HG03097 (cell line): Measurements from ENCODE around the gene SKAP2.

Experiments
- ATAC-seq: cut with Tn5 transposase; IDR thresholded peaks from one replicate; pipeline ENCODE4 v1.9.1; 2021; ENCODE audit not compliant: unreplicated experiment, low FRiP score

SKAP2 gene

GRCh38 chr7:26670841-26671240 lies 193.5 kb downstream of the SKAP2 start:
- no peak for ATAC-seq

- ATAC-seq = no peak
Measured at GRCh38 chr7:26670290-26670689, 194.1 kb downstream of the SKAP2 start.

DNA sequence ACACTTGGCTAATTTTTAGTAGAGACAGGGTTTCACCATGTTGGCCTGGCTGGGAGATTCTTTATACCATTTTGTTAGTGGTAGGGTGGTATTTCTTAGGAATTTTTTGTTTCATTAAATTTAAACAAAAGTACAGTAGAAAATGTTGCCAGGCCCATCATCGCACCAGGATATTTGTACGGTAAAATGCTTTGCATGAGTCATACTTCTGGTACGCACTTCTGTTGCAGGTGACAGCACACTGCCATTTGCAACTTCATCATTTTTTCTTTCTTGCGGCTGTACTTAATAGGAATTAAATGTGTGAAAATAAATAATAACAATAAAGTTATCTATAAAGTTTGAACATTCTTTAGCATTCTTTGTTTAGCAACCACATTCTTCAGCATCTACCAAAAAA lies 195.6 kb downstream of the SKAP2 start:
- ATAC-seq = no peak

GRCh38 chr7:26667514-26668133 lies 196.8 kb downstream of the SKAP2 start:
- no peak for ATAC-seq

DNA sequence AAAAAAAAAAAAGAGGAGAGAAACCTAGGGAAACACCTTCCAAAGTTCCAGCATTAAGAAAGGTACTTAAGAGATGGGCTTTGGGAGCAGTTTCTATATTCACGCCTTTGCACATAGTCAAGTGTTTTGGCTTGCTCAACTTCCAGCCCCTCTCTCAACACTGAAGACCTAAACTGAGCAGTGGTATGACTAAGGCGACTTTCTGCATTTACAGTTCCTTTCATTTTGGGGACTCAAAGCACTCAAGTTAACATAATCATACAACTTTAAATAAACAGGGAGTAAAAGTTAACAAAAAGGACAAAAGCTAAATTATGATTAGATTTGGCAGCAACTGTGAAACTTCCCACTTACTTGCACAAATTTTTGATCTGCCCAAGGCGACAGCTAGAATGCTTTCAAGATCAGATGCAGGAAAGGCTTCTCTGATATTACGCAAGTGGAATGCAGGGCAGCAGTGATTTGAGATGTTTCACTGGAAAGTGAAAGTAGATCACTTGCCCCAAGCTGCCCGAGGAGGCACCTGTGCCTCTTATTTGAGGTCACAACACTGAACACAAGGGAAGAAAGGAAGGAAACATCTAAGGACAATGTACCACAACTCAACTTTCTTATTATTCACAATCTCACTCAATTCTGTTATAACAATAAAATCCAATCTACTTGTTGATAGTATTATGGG lies 199.5 kb downstream of the SKAP2 start:
- no peak for ATAC-seq

DNA sequence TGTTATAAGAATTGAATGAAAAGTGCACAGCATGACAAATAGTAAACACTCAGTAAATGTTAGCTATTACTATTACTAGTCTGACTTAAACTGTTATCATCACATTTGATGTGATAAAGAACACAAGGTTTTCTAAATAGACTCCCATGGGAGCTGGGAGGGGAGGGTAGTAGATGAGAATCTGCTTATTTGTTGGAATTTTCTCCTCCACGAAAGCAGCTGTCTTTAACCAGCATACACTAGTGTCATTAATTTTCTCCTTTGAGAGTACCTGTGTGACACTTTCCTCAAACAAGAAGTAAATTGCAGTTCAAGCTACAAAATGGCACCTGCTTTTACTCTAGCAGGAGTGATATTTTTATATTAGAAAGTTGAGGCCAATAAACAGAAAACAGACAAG lies 200.1 kb downstream of the SKAP2 start:
- no peak for ATAC-seq

DNA sequence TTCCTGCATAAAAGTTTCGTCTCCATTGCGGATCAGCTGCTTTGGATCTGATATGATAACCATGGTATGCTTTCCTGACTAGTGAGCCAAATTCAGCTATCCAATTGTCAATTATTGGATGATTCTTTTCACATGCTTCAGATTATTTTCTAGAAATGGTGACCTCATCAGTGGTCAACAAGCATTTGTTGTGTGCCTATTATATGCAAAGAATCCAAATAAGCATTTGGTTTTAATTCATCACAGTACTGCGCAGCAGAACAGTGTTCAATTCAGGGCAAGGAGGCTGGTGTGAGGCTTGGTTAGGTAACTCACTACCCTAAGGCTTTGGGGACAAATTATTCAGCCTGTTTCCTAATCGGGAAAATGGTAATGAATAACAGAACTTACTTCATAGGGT lies 200.5 kb downstream of the SKAP2 start:
- no peak for ATAC-seq

DNA sequence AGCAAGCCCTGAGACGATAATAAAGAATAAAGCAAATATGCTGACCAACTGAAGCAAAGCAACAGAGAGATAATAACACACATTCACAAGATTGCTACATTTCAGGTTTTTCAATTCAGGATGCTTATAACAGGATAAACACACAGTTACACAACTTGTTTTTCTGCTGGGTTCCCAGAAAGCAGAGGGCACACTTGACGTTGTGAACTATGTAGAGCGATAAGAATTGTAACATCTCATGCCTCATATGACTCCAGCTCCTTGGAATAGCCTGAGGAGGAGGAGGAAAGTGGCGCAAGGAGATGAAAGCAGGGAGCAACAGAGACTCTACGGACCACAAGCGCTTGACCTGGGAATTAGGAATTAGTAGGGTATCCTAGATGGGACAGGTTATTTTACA lies 201.7 kb downstream of the SKAP2 start:
- ATAC-seq = no peak

DNA sequence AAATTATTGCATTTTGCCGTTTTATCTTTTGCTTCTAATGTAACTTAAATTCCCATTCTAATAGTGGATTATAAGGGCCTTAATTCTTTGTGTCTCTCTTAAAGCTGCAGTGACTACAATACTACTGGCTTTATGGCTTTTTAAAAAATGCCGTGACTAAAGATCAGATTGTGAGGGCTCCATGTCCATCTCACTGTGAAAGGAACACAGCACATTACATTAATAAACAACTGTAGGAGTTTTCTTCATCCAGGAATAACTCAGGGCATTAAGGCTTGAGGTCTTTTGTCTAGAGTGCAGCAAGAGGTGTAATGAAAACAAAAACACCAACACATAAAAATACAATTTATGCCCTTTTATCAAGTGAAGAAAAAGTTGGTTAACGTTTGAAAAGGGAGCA lies 205.3 kb downstream of the SKAP2 start:
- ATAC-seq = no peak

- ATAC-seq = no peak
Measured at GRCh38 chr7:26658389-26659084, 205.9 kb downstream of the SKAP2 start.

DNA sequence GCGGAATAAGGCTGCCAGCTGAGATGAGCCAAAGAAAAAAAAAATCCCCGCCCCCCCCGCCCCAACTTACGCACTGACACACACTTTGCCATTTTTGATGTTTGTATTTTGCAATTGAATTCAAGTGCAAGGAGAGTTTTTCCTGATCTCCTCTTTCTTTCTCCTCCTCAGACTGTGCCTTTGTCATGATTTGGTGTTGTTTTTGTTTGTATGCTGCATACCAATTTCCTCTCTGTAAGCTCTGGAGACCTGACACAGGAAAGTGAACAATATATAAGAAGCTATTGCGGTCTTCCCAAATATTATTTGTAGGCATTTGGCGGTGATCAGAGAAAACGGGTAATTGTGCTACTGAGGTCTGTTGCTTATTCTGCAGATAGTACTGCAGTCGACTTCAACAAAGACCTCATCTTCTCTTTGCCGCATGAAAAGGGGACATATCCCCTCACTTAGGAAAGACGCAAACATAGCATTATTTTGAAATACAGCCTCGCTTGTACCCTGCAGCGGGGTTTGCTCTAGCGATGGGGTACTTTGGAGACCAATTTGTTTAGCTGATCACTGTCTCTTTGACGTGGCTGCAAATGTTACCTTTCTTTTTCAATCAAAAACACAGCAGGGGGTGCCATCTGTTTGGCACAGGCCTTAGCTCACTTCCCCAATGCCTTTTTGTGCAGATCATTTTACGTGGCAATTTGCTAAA lies 206.6 kb downstream of the SKAP2 start:
- no peak for ATAC-seq

DNA sequence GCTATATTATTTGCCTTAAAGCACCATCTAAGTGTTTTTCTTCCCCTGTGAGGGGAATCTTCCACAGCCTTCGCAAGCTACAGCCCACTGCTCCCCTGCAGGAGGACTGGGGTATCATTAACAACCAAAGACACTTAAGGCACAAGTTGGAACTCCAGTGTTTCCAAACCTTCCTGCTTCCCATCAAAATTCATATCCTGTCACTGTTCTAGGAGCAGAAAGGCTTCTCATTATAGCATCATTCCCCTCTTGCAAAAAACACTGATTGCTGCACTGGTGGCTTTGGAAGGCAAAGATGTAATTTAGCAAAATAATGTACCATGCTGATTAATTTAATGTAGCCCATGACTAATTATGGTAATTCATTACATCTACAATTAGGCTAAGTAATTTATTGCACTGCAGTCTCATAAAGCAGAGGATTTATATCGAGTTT lies 207.2 kb downstream of the SKAP2 start:
- ATAC-seq = no peak

GRCh38 chr7:26656735-26657134 lies 207.7 kb downstream of the SKAP2 start:
- ATAC-seq = no peak

DNA sequence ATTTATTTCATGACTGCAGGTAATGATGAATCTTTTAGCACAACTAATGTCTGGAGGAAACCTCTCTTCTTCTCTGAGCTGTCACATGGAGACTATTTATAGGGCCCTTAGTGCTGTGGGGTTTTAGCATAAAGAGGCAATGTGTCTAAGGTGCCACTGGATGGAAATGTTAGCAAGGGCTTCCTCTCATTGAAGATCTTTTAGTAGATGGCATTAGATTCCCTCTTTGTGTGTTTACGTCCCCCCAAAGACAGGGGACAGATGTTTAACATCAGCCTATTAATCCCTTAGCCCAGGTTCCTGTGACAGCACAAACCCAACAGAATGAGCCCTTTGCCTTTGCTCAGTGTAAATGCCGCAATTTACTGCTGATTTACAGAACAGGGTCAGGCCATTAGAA lies 208.6 kb downstream of the SKAP2 start:
- ATAC-seq = no peak

DNA sequence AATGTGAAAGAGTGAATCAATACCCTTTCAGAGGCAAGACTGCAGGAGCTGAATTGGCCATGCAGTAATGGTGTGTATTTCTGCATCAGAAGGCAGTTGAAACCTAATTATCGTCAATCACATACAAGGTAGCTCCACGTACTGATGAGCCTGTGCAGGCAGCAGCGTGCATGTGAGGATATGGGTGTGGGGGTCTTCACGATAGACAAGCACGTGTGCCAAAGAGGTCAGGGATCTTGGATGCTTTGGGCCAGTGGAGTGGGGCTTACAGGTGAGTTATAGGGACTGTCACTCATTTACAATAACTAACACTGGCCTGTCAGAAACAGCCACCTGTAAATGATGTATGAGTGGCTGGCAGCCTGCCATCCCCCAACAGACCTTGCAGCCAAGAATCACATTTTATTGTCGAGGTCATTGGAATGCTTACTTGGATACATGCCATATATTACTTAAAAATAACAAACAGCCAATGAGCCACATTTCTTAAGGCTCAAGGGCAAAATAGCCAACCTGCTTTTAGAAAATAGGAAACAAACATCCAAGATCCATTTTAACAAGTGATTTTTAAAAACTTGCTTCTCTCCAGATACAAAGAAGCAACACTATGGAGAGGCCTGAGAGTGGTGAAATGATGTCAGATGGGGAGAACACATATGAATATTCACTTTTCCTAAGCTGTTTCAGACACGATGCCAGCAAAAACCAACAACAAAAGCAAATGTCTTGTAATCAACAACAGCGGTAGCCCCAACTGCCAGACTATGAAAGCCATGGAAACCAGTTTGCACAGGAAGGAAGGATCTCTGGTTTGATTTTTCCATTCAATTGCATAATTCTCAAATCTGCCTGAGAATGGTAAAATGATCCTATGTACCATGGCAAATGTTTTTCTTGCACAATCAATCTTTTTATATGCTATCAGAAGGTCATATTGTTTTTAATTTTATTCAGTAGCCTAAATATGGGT lies 210.7 kb downstream of the SKAP2 start:
- ATAC-seq = no peak

GRCh38 chr7:26652401-26653100 lies 211.8 kb downstream of the SKAP2 start:
- no peak for ATAC-seq

DNA sequence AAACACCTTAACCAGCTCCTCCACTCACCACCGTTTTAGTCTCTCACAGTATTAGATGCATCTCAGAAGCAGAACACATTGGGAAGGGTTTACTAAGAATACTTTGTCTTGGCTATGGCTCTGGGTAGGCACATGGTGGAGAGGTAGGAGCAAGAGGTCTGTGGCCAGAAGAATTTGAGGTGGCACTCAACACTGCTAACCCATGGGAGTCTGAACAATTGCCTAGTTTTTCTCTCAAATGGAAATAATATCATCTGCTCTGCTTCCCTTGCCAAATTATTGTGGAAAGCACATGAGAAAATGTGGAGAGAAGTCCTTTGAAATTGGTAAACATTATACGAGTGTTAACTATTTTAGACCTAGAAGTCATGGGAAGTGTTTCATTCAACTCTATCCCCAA lies 214.3 kb downstream of the SKAP2 start:
- ATAC-seq = no peak

DNA sequence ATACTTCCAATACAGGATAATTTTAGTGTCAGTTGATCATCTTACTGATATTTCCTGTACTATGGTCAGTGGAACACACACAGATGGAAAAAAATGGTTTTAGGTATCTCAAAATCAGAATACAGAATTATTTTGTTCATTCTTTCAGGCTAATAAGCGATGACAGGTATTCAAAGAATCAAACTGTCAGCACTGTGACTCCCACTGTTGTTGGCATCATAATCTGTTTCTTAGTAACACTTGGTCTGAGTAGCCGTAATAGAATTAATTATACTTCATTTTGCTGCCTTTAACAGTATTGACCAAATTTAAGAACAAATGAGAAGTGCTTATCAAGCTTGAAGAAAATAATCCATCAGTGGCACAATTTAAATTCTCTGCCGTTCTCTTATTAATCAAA lies 215.0 kb downstream of the SKAP2 start:
- ATAC-seq = no peak

GRCh38 chr7:26648554-26648953 lies 215.8 kb downstream of the SKAP2 start:
- no peak for ATAC-seq
